ENCODE results near the gene EPHB4.
"Not testable (repeated sequence)": the region's sequence is repeated elsewhere in the genome, so short reads cannot be mapped to it uniquely, and the experiment has no call there.

The EPHB4 gene

GRCh38 chr7:100789055-100789454, 38.3 kb downstream of the EPHB4 start:
- DNase-seq (ENCODE audit: low read depth in 2 of 2), result no peak

GRCh38 chr7:100786323-100786722, 41.0 kb downstream of the EPHB4 start:
- DNase-seq (ENCODE audit: low read depth in 2 of 2), result no peak

- no peak for DNase-seq (ENCODE audit: low read depth in 2 of 2)
These were observed 41.4 kb downstream of the EPHB4 start for GRCh38 chr7:100785878-100786277.

GRCh38 chr7:100783804-100784203, 43.5 kb downstream of the EPHB4 start:
- no peak for DNase-seq (ENCODE audit: low read depth in 2 of 2)

- DNase-seq (ENCODE audit: low read depth in 2 of 2), result no peak
These were observed 46.1 kb downstream of the EPHB4 start for GRCh38 chr7:100781255-100781654.

- DNase-seq (ENCODE audit: low read depth in 2 of 2), result no peak
These were observed 48.0 kb downstream of the EPHB4 start for GRCh38 chr7:100779359-100779758.

GRCh38 chr7:100778061-100778621, 49.2 kb downstream of the EPHB4 start:
- DNase-seq (ENCODE audit: low read depth in 2 of 2), result no peak

- DNase-seq (ENCODE audit: low read depth in 2 of 2), result no peak
These were observed 53.8 kb downstream of the EPHB4 start for GRCh38 chr7:100773491-100773890.

GRCh38 chr7:100768784-100769183, 58.5 kb downstream of the EPHB4 start:
- DNase-seq (ENCODE audit: low read depth in 2 of 2), result no peak

GRCh38 chr7:100765250-100765649, 62.1 kb downstream of the EPHB4 start:
- no peak for DNase-seq (ENCODE audit: low read depth in 2 of 2)

- DNase-seq (ENCODE audit: low read depth in 2 of 2), result no peak
These were observed 62.5 kb downstream of the EPHB4 start for GRCh38 chr7:100764841-100765240.

- DNase-seq (ENCODE audit: low read depth in 2 of 2), result no peak
These were observed 63.7 kb downstream of the EPHB4 start for GRCh38 chr7:100763556-100764140.

GRCh38 chr7:100762841-100763240, 64.5 kb downstream of the EPHB4 start:
- not testable (repeated sequence) for DNase-seq (ENCODE audit: low read depth in 2 of 2)

- no peak for DNase-seq (ENCODE audit: low read depth in 2 of 2)
These were observed 67.8 kb downstream of the EPHB4 start for GRCh38 chr7:100759357-100760171.

- no peak for DNase-seq (ENCODE audit: low read depth in 2 of 2)
These were observed 73.6 kb downstream of the EPHB4 start for GRCh38 chr7:100753750-100754149.

GRCh38 chr7:100752994-100753393, 74.3 kb downstream of the EPHB4 start:
- no peak for DNase-seq (ENCODE audit: low read depth in 2 of 2)

Data from stimulated activated CD8-positive, alpha-beta memory T cell treated with anti-CD3 and anti-CD28 coated beads, Interleukin-15, amount 100 ng/mL, for 4 hours (primary cell).